Measurements from ENCODE around the gene MAPT.

- no peak for TF ChIP-seq CTCF (IDR thresholded peaks at IDR 0.05)
- no peak for TF ChIP-seq POLR2A (IDR thresholded peaks at IDR 0.05)
- no peak for TF ChIP-seq POLR2AphosphoS5 (IDR thresholded peaks at IDR 0.05; ENCODE audit: insufficient read depth in 1 of 2, low read depth in 1 of 2)
These were observed 149.3 kb downstream of the MAPT start for GRCh38 chr17:46043606-46044005.
